Heart left ventricle (tissue), 13 donors: ENCODE results near the gene STMND1.

ENCODE experiments used
- CTCF ChIP-seq, 12 donors: fragments of 200-600 bp; sonication (generic) in 4 of 12; IDR thresholded peaks; one replicate each; pipeline versions ENCODE4 v1.5.0 to v1.8.0; 2018 to 2022; ENCODE audit warnings: antibody characterized with exemption in 12 of 12, mild to moderate bottlenecking in 5 of 12
- POLR2A ChIP-seq, 2 donors: fragments of 450-650 bp; IDR thresholded peaks; one replicate each; pipeline ENCODE4 v1.6.1; 2017; ENCODE audit warnings: antibody characterized with exemption in 2 of 2, mild to moderate bottlenecking in 2 of 2, moderate library complexity in 2 of 2
- donor health status: ischemic (EF 13 %, LVEDD 7.1; RV severe dilation, severe dysfunction).
- donor health status: DM: no; HTN: yes; CAD: no.
- donor health status: DM: no; HTN: no; CAD: no.
- donor health status: ischemic (EF 25% LVEDD 6.9; RV normal size, moderate dysfunction).
- donor health status: ischemic (EF 25% LVEDD 5.7; RV mildly dilated, moderate dysfunction).
- donor health status: ischemic (EF 35%, LVEDD 5.7; RV mildly dilated, moderate dysfunction).
- donor health status: nonischemic (EF 11% LVEDD 7.7; RV severe dilation, severe dysfunction).
- donor health status: DM: yes; HTN: yes; CAD: no.
- donor health status: PGD.
- donor health status: ischemic (EF 29% LVEDD 5.4; RV normal size, mild dysfunction).
- donor health status: nonischemic (EF 23%, LVEDD 6.1; RV moderate dilation, normal function).

- TF ChIP-seq CTCF (IDR thresholded peaks at IDR 0.05) (no peak), POLR2A (IDR thresholded peaks at IDR 0.05) (no peak)
Observed at GRCh38 chr6:17103715-17104114, 1.9 kb downstream of the STMND1 start.
